ENCODE measurements around the gene FSHB.

The FSHB gene

DNA sequence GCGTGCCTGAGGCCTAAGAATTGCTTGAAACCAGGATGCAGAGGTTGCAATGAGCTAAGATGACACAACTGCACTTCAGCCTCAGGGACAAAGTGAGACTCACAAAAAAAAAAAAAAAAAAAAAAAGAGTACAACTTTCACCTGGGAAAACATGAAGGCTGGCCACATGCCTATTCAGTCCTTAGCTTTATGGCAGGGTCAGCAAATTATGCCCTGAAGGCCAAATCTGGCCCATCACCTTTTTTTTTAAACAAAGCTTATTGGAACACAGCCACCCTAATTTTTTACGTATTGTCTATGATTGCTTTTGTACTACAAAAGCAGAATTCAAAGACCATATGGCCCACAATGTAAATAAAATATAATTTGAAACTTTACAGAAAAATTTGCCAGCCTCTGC lies 8.2 kb downstream of the FSHB start:
- no peak for DNase-seq (ENCODE audit: low spot score)
- TF ChIP-seq, protein P1, sequence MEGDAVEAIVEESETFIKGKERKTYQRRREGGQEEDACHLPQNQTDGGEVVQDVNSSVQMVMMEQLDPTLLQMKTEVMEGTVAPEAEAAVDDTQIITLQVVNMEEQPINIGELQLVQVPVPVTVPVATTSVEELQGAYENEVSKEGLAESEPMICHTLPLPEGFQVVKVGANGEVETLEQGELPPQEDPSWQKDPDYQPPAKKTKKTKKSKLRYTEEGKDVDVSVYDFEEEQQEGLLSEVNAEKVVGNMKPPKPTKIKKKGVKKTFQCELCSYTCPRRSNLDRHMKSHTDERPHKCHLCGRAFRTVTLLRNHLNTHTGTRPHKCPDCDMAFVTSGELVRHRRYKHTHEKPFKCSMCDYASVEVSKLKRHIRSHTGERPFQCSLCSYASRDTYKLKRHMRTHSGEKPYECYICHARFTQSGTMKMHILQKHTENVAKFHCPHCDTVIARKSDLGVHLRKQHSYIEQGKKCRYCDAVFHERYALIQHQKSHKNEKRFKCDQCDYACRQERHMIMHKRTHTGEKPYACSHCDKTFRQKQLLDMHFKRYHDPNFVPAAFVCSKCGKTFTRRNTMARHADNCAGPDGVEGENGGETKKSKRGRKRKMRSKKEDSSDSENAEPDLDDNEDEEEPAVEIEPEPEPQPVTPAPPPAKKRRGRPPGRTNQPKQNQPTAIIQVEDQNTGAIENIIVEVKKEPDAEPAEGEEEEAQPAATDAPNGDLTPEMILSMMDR (IDR thresholded peaks at IDR 0.05; ENCODE audit: borderline replicate concordance, control extremely low read depth, extremely low read depth, insufficient read depth, missing control alignments), result no peak
- in situ Hi-C loops (cut with MboI; ENCODE audit: low sequenced_read_pairs, unreplicated experiment), result no loop called here

DNA sequence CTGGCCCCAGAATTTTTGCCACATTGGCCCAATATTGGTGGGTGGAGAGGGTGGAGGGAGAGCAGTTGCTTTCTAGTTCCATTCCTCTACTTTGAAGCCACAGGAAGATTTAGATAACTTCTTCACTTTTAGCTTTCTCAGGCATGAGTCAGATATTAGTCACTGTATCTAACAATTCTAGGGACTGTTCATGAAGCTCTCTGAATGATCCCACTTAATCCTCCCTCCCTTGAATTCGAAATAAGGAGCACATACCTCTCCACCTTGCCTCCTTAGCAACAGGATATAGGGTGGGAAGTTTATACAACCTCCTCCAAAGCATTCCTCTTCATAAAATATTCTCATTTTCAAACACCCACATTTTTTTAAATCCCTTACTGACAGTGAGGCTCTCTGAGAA lies 13.5 kb downstream of the FSHB start:
- in situ Hi-C loops (cut with MboI; ENCODE audit: low sequenced_read_pairs, unreplicated experiment), result no loop called here
- no peak for DNase-seq (ENCODE audit: low spot score)
- TF ChIP-seq, protein P1 (IDR thresholded peaks at IDR 0.05; ENCODE audit: borderline replicate concordance, control extremely low read depth, extremely low read depth, insufficient read depth, missing control alignments), result no peak

DNA sequence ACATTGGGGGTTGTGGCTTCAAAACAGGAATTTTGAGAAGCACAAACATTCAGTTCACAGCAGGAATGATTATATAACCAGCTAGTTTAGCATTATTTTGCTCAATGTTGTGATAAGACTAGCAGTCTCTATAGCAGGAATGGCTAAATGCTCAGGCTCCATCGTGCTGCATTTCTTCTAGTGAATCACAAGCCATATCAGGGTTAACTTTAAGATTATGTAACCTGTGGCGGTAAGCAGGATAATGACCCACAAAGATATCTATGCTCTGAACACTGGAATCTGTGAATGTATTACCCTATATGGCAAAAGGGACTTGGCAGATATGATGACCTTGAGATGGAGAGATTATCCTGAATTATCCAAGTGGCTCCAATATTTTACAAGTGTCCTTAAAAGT lies 14.8 kb downstream of the FSHB start:
- in situ Hi-C loops (cut with MboI; ENCODE audit: low sequenced_read_pairs, unreplicated experiment), result no loop called here
- no peak for DNase-seq (ENCODE audit: low spot score)
- TF ChIP-seq, protein P1 (IDR thresholded peaks at IDR 0.05; ENCODE audit: borderline replicate concordance, control extremely low read depth, extremely low read depth, insufficient read depth, missing control alignments), result no peak

DNA sequence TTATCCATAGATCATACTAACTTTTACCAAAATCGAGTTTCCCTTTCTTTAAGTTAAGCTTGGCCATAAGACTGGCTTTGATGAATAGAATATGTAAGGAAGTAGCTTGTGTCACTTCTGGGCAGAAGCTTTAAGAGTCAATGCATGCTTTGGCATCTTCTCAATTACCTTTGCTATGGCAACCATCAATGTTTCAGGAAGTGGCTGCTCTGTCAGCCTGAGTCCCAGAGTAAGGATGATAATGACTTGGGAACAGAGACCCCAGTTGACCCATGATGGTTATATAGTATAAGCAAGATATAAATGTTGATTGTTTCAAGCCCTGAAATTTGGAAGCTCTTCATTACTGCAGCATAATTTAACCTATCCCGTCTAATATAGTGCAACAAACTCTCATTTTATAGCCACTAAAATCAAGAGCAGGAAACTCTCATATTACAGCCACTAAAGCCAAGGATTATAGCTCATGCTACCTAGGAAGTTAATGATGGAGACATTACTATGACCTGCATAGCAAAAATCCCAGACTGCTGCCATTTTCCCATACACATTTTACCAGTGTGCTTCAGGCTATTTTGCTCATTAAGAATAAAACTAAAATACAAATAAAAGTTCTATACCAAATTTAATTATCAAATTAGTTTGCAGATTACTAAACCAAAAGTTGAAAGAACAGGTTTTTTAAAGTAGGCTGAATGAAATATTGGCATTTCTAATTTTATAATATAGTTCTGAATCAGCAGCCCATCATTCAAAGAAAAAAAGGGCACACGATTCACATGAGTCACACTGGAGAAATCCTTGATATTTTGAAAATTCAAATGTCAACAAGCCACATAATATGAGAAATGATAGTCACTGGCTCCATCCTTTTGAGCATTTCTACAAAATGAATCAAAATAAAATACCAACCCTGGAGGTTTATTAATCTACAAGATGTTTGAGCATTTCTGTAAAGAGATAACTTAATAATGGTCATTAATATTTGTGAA lies 23.8 kb downstream of the FSHB start:
- in situ Hi-C loops (cut with MboI; ENCODE audit: low sequenced_read_pairs, unreplicated experiment), result no loop called here
- TF ChIP-seq, protein P1 (IDR thresholded peaks at IDR 0.05; ENCODE audit: borderline replicate concordance, control extremely low read depth, extremely low read depth, insufficient read depth, missing control alignments), result no peak
- no peak for DNase-seq (ENCODE audit: low spot score)

DNA sequence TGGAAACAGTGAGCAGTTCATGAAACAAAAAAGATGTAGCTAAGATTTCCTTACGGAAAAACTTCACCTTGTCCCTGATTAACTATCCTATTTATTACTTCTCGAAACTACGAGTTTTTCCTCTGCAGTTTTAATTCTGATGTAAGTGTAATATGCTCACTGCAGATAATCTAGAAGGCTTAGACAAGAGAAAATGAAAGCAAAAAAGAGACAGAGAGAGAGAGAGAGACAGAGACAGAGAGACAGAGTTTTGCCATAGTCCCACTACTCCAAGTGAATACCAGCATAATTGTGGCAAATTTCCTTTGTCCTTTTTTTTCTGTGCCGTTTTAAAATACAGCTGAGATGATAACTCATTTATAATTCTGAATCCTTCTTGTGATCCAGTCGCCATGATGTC lies 24.8 kb downstream of the FSHB start:
- TF ChIP-seq, protein P1 (IDR thresholded peaks at IDR 0.05; ENCODE audit: borderline replicate concordance, control extremely low read depth, extremely low read depth, insufficient read depth, missing control alignments), result no peak

DNA sequence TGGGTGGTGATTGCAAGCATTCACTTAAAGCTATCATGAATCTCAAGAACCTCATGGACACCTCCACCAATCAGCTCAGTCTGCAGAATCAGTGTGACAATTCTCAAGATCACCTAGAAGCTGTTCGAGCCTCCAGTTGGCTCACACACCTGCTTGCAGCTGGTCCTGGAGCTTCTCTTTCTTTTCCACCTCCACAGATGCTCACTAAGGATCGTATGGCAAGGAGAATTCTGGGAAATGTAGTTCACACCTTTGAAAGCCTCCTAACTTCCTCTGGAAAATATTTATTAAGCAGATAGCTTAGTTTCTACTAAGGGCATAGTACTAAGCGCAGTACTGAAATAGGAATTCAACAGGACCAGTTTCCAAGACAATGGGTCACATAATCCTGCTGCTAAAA lies 26.2 kb downstream of the FSHB start:
- TF ChIP-seq, protein P1 (IDR thresholded peaks at IDR 0.05; ENCODE audit: borderline replicate concordance, control extremely low read depth, extremely low read depth, insufficient read depth, missing control alignments), result no peak
- DNase-seq (ENCODE audit: low spot score), result no peak
- in situ Hi-C loops (cut with MboI; ENCODE audit: low sequenced_read_pairs, unreplicated experiment), result no loop called here

More for the DNA sequence above, 24.8 kb downstream of the FSHB start:
- no peak for DNase-seq (ENCODE audit: low spot score)
- in situ Hi-C loops (cut with MboI; ENCODE audit: low sequenced_read_pairs, unreplicated experiment), result no loop called here

Measured in GM13976 (cell line).